ENCODE data around the gene UNK. TPM values are rescaled to one million over a fixed set of nuclear protein-coding genes. Genes with fewer than 3 reads are reported as not detected.

The UNK gene
- total and polyA plus RNA-seq, 9 of the 15 experiments (the other 6 are each of a cell fraction or from before 2014, with no cell fraction given), result 12.8 to 38.6 (median 24.8) TPM

- TF ChIP-seq SNIP1 (IDR thresholded peaks at IDR 0.05; ENCODE audit: low read depth), result no peak
- no peak for TF ChIP-seq SRSF1 (IDR thresholded peaks at IDR 0.05; ENCODE audit: low read depth, low read length)
- TF ChIP-seq CEBPB (tag; IDR thresholded peaks at IDR 0.05), result no peak
- TF ChIP-seq HMBOX1 (IDR thresholded peaks at IDR 0.05), result no peak
- no peak for TF ChIP-seq CREB5 (CRISPR knock-in tag; IDR thresholded peaks at IDR 0.05)
- no peak for TF ChIP-seq ZKSCAN1 (IDR thresholded peaks at IDR 0.05; ENCODE audit: low read depth, low read length)
- peak in 1 of 2 experiments; percentile 4; a peak in 1 of 4 replicates for TF ChIP-seq SRF (CRISPR knock-in tag; IDR thresholded peaks at IDR 0.05)
- no peak for TF ChIP-seq ZNF384 (IDR thresholded peaks at IDR 0.05; ENCODE audit: low read depth, low read length)
- TF ChIP-seq ZSCAN29 (IDR thresholded peaks at IDR 0.05), result no peak
- no peak for TF ChIP-seq FOXA1 (IDR thresholded peaks at IDR 0.05; ENCODE audit: borderline replicate concordance)
- no peak for TF ChIP-seq SAFB (IDR thresholded peaks at IDR 0.05; ENCODE audit: borderline replicate concordance, low read depth, low read length)
- TF ChIP-seq DIDO1 (tag; IDR thresholded peaks at IDR 0.05; ENCODE audit: low read depth), result no peak
- no peak for TF ChIP-seq CHD1 (IDR thresholded peaks at IDR 0.05; ENCODE audit: low read length)
- no peak for TF ChIP-seq MEIS2 (IDR thresholded peaks at IDR 0.05; ENCODE audit: partially characterized antibody)
- no peak for TF ChIP-seq CC2D1A (IDR thresholded peaks at IDR 0.05)
- no peak for TF ChIP-seq KAT8 (IDR thresholded peaks at IDR 0.05; ENCODE audit: low read depth)
- no peak for TF ChIP-seq HDAC6 (IDR thresholded peaks at IDR 0.05; ENCODE audit: low read depth, low read length)
- TF ChIP-seq CGGBP1 (CRISPR knock-in tag; IDR thresholded peaks at IDR 0.05), result peak; percentile 38; the same call in 1 of the 2 replicates
- no peak for TF ChIP-seq ZBTB34 (CRISPR knock-in tag; IDR thresholded peaks at IDR 0.05)
- no peak for TF ChIP-seq SMAD1 (IDR thresholded peaks at IDR 0.05; ENCODE audit: low read depth, low read length, partially characterized antibody)
- TF ChIP-seq SMAD3 (CRISPR knock-in tag; conservative IDR thresholded peaks at IDR 0.05), result no peak
- TF ChIP-seq SIN3A (IDR thresholded peaks at IDR 0.05; ENCODE audit: borderline replicate concordance in 2 of 2, control insufficient read depth in 1 of 2, low read depth in 2 of 2, low read length in 2 of 2), result peak in 1 of 2 experiments; percentile 50; a peak in 1 of 4 replicates
- no peak for TF ChIP-seq JUN (IDR thresholded peaks at IDR 0.05; ENCODE audit: borderline replicate concordance, low read depth, low read length)
- TF ChIP-seq JUN (CRISPR knock-in tag; IDR thresholded peaks at IDR 0.05; ENCODE audit: borderline replicate concordance), result peak; percentile 74; the same call in 1 of the 2 replicates
- no peak for TF ChIP-seq POLR3A (IDR thresholded peaks at IDR 0.05; ENCODE audit: borderline replicate concordance, extremely low read depth, insufficient read depth, insufficient read length)
These were observed 9.5 kb upstream of the UNK start (continued) for GRCh38 chr17:75774991-75775668.
